ENCODE measurements around the gene ECT2L.

ECT2L gene

GRCh38 chr6:138785980-138786379, 9.9 kb upstream of the ECT2L start:
- no peak for DNase-seq (ENCODE audit: low spot score)
- ChIA-PET POLR2A (ENCODE audit: low non-redundant PET) (no interaction called here), CTCF (interaction anchor here (0.5 kb wide), 1 partner anchor 284 kb away, joined by 4 read pairs; no protein-coding TSS in a partner anchor)
- H3K27ac ChIP-seq: no peak overlapping the region
- no peak for TF ChIP-seq CTCF (conservative IDR thresholded peaks at IDR 0.05; ENCODE audit: low read depth)

- POLR2A ChIA-PET (ENCODE audit: low non-redundant PET): no interaction called here
- no peak for DNase-seq (ENCODE audit: low spot score)
- CTCF ChIA-PET: interaction anchor here (0.6 to 0.7 kb wide), 2 partner anchors 358 to 1438 kb away, joined by 3 read pairs; no protein-coding TSS in a partner anchor
- H3K27ac ChIP-seq: no peak overlapping the region
- TF ChIP-seq CTCF (conservative IDR thresholded peaks at IDR 0.05; ENCODE audit: low read depth): no peak
These were observed 8.7 kb upstream of the ECT2L start for GRCh38 chr6:138787138-138787537.

GRCh38 chr6:138796771-138797170, 884 bp downstream of the ECT2L start:
- H3K27ac ChIP-seq: no peak overlapping the region
- ChIA-PET POLR2A (ENCODE audit: low non-redundant PET) (no interaction called here), CTCF (no interaction called here)
- no peak for TF ChIP-seq CTCF (conservative IDR thresholded peaks at IDR 0.05; ENCODE audit: low read depth)
- no peak for DNase-seq (ENCODE audit: low spot score)

GRCh38 chr6:138797806-138798446, 2.0 kb downstream of the ECT2L start:
- ChIA-PET CTCF (no interaction called here), POLR2A (ENCODE audit: low non-redundant PET) (no interaction called here)
- H3K27ac ChIP-seq: no peak overlapping the region
- DNase-seq (ENCODE audit: low spot score): no peak
- no peak for TF ChIP-seq CTCF (conservative IDR thresholded peaks at IDR 0.05; ENCODE audit: low read depth)

- no peak for DNase-seq (ENCODE audit: low spot score)
- CTCF ChIA-PET: interaction anchor here (0.6 kb wide), 1 partner anchor 640 kb away, joined by 5 read pairs; no protein-coding TSS in a partner anchor
- no peak overlapping the region for H3K27ac ChIP-seq
- TF ChIP-seq CTCF (conservative IDR thresholded peaks at IDR 0.05; ENCODE audit: low read depth): no peak
- POLR2A ChIA-PET (ENCODE audit: low non-redundant PET): no interaction called here
These were observed 4.7 kb downstream of the ECT2L start for GRCh38 chr6:138800377-138801150.

- no peak for DNase-seq (ENCODE audit: low spot score)
- no peak for TF ChIP-seq CTCF (conservative IDR thresholded peaks at IDR 0.05; ENCODE audit: low read depth)
- CTCF ChIA-PET: no interaction called here
- POLR2A ChIA-PET (ENCODE audit: low non-redundant PET): no interaction called here
- no peak overlapping the region for H3K27ac ChIP-seq
These were observed 7.4 kb downstream of the ECT2L start for GRCh38 chr6:138803331-138803730.

Data from RWPE1 (cell line).